HL-60/S4 treated with retinoic acid at 250 ng/mL for 4 days and 3 days (cell line): ENCODE measurements around the gene CEP68.

Experiments used
- in situ Hi-C: fragments of 300-500 bp; cut with MboI; formaldehyde crosslinking; loops from 2 replicates; pipeline ENCODE4 v1.7.0; 2022; ENCODE audit warnings: low sequenced_read_pairs

The CEP68 gene

GRCh38 chr2:65054749-65055421, 1.3 kb upstream of the CEP68 start:
- in situ Hi-C loops: loop anchor here (25.0 kb wide), 1 partner anchor 507 kb away; no protein-coding TSS in a partner anchor

- in situ Hi-C loops: loop anchor here (25.0 kb wide), 1 partner anchor 507 kb away; no protein-coding TSS in a partner anchor
These were observed 598 bp upstream of the CEP68 start for GRCh38 chr2:65055422-65056214.

DNA sequence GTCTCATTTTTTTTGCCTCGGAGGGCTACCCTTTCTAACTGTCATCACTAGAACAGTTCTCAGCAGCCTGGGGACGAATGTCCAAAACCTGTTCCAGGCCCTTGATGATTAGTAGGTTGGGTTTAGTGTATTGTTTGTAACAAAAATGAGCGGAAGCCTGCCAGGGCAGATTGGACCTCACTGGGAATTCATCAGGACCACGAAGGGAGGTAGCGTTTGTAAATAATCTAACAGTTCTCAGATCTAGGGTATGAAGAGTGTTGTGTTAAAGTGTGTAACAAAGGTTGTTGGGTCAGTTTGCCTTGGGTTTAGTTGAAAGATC, 799 bp downstream of the CEP68 start:
- in situ Hi-C loops: loop anchor here (25.0 kb wide), 1 partner anchor 505 kb away; no protein-coding TSS in a partner anchor

DNA sequence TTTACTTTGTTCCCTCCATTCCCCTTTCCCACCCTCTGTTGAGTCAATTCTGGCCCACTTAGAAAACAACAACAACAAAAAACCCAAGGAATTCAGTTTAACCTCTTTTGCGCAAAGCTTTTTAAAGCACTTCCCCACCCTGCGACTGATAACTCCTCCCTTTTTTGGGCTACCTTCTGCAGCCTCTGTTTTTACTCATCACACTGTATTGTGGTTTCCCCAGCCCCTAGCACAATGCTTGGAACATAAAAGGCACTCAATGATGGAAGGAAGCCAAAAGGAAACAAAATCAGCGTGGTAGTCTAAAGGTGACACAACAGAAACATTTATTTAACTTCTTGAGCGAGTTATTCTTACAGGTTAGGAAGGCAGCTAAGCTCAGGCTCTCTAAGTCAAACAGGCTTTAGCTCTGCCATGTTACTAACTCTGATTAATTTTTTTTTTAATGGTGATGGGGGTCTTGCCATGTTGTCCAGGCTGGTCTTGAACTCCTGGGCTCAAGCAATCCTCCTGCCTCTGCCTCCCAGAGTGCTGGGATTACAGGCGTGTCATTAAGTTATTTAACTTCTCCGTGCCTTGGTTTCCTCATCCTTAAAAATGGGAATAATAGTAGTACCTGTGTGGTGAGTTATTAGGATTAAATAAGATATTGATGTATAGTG, 1.3 kb downstream of the CEP68 start:
- in situ Hi-C loops: loop anchor here (25.0 kb wide), 1 partner anchor 505 kb away; no protein-coding TSS in a partner anchor

DNA sequence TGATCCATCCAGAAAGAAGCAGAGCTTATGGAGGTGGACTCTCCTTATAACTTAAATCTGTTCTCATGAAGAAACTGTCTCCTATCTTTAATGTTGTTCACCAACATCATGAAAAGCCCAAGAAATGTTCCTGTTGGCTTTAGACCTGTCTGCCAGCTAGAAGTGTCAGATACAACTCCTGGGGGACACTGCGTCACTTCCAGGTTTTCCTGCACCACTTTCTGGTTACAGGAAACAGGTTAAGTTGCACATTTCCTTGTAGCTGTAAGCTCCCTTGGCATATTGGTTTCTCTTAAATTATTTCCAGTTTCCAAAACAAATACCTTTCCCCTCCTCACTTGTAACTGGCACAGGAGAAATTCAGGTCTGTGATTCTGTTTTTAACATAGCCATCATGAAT, 2.9 kb downstream of the CEP68 start:
- in situ Hi-C loops: loop anchor here (25.0 kb wide), 1 partner anchor 503 kb away; no protein-coding TSS in a partner anchor

DNA sequence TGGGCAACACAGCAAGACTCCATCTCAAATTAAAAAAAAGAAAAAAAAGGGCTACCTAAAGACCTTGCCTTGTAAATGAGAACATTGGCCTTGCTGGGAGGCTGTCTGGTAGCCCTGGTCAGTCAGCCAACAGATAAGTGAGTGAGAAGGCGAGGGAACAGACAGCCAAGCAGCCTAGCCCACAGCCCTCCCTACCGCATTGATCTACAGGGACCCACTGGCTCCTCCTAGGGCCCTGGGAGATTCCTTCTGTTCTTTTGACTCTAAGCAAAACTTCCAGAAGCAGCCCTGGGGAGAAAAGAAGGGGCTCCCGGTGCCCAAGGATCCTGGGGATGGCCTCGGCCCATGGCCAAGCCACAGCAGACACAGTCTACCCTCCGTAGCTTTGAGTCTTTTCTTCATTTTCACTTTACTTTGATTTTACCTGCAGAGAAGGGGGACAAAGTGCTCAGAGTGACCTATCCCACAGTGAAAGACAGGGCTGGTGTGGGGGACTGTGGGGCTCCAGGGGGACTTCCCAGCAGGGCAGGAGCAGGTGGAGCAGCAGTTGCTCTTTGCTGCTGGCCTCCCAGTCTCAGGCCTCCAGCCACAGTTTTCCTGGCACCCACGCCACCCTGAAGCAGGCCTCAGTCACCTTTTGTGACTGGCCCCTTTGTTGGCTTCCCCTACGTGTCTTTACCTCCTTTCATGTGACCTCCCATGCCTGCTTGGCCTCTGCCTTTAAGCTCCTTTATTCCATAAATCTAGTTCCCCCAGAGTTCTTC, 5.1 kb downstream of the CEP68 start:
- in situ Hi-C loops: loop anchor here (25.0 kb wide), 1 partner anchor 501 kb away; no protein-coding TSS in a partner anchor

DNA sequence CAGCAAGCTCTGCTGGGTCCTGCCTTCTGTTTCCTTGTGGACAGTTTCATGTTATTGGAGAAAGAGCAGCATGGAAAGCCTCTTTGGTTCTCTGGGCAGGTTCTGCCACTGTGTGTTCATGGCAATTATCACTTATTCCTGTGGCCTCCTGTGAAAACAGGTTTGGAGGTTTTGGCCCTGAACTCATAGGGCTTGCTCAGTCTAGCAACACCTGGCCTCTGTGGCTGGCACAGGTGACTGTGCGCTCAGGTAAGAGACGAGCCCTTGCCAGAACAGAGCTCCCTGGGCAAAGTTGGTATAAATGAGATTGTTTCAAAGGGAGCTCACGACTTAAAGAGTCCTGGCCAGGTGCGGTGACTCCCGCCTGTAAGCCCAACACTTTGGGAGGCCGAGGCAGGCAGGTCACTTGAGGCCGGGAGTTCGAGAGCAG, 5.7 kb downstream of the CEP68 start:
- in situ Hi-C loops: loop anchor here (25.0 kb wide), 1 partner anchor 500 kb away; no protein-coding TSS in a partner anchor

- in situ Hi-C loops: loop anchor here (25.0 kb wide), 1 partner anchor 499 kb away; no protein-coding TSS in a partner anchor
These were observed 6.9 kb downstream of the CEP68 start for GRCh38 chr2:65062843-65063825.

- in situ Hi-C loops: loop anchor here (25.0 kb wide), 1 partner anchor 497 kb away; no protein-coding TSS in a partner anchor
These were observed 8.7 kb downstream of the CEP68 start for GRCh38 chr2:65064728-65065552.

DNA sequence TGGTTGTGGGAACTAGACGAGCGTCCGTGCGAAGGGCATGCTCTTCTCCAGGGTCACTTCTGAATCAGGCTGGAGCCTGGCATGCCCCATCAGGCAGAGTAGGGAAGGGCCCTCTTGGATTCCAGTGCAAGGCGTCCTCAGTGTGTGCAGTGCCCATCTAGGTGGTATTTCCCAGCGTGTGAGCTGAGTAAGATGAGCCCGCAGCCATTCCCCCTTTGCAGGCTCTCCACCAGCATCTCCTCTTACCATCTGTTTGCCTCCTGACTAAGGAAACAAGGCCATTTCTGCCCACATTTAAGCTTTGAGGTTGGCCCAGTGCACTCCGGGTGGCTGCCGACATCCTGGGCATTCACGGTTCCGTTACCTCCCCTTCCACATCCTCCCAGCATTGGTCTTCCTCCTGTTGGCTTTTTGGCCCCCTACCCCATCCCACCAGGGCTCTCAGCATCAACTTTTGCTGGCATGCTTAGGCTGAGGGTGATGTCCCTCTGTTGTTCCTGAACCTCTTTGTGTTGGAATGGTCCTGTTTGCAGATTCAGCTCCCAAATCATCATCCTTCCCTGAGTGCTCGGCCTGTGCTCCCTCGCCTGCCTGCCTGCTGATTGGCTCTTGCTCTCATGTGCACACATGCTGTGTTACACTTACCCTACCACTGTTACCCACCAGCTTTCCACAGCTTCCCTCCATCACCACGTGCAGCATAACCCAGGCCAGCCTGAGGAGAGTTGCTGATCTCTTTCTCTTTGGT, 11.8 kb downstream of the CEP68 start:
- in situ Hi-C loops: loop anchor here (25.0 kb wide), 1 partner anchor 494 kb away; no protein-coding TSS in a partner anchor

DNA sequence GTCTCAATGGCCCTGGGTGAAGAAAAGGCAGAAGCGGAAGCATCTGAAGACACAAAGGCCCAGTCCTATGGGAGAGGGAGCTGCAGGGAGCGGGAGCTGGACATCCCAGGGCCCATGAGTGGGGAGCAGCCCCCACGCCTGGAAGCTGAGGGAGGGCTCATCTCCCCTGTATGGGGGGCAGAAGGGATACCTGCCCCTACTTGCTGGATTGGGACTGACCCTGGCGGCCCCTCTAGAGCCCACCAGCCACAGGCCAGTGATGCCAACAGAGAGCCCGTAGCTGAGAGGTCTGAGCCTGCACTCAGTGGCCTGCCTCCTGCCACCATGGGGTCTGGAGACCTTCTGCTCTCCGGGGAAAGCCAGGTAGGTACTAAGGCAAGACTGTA, 13.2 kb downstream of the CEP68 start:
- in situ Hi-C loops: loop anchor here (25.0 kb wide), 1 partner anchor 493 kb away; no protein-coding TSS in a partner anchor

DNA sequence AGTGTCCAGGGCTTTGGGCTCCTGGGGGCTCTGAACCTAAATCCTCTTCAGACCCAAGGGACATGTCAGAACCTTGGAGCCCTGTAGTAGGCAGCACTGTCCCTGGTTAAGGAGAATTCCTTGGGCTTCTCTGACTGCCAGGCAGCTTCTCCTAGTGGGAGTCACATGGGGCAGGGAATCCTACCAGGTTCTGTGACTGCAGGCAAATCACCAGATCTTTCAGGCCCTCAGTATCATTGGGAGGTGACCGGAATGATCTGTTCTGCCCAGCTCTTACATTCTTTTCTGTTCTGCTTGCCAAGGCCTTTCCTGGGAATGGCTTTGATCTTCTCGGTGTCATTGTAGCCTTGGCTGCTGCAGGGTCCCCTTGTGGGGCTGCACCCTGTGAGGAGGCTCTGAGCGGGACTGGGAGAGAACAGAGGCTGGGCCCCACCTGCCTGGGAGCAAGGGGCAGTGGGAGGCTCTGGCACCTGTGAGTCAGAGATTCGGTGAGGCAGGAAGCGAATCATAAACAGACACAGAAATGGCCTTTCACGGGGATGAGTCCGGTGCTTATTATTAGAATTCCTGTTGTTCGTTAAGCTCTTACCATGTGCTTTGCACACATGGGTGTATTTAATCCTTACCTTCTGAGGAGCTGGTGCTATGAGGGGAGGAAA, 14.1 kb downstream of the CEP68 start:
- in situ Hi-C loops: loop anchor here (25.0 kb wide), 1 partner anchor 492 kb away; no protein-coding TSS in a partner anchor

- in situ Hi-C loops: loop anchor here (25.0 kb wide), 1 partner anchor 491 kb away; no protein-coding TSS in a partner anchor
These were observed 14.6 kb downstream of the CEP68 start for GRCh38 chr2:65070856-65071255.

- in situ Hi-C loops: loop anchor here (25.0 kb wide), 1 partner anchor 491 kb away; no protein-coding TSS in a partner anchor
These were observed 15.4 kb downstream of the CEP68 start for GRCh38 chr2:65071499-65072180.

DNA sequence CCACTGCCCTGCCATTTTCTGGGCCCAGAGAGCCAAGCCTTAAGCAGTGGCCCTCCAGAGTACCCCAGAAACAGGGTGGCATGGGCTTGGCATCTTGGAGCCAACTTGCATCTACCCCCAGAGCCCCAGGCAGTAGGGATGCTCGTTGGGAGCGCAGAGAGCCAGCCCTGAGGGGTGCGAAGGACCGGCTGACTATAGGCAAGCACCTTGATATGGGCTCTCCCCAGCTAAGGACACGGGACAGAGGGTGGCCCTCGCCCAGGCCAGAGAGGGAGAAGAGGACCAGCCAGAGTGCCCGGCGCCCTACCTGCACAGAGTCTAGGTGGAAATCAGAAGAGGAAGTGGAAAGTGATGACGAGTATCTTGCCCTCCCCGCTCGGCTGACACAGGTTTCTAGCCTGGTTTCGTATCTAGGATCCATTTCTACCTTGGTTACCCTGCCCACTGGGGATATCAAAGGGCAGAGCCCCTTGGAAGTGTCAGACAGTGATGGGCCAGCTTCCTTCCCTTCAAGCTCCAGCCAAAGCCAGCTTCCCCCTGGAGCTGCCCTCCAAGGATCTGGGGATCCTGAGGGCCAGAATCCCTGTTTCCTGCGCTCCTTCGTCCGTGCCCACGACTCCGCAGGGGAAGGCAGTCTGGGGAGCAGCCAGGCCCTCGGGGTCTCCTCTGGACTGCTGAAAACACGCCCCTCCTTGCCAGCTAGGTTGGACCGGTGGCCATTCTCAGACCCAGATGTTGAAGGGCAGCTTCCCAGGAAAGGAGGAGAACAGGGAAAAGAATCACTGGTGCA, 16.2 kb downstream of the CEP68 start:
- in situ Hi-C loops: loop anchor here (25.0 kb wide), 1 partner anchor 490 kb away; no protein-coding TSS in a partner anchor
